Caco-2 (cell line): ENCODE measurements around the gene IFI16. TPM values are rescaled to one million over a fixed set of nuclear protein-coding genes. Genes with fewer than 3 reads are reported as not detected.
"Not testable (repeated sequence)": the region's sequence is repeated elsewhere in the genome, so short reads cannot be mapped to it uniquely, and the experiment has no call there.

Experiments
- BruUV-seq: library from RNA; stranded (reverse); fragments of 400-500 nt; replicated peaks from 2 replicates; lab custom pipeline; 2021; lab: Mats Ljungman, UMichigan
- CTCF ChIA-PET: fragments of 300-600 bp; sonication (Branson Sonifier 250); formaldehyde crosslinking; loops from one replicate; lab custom pipeline; 2022; ENCODE audit warnings: antibody characterized with exemption; lab: Charles Lee
- POLR2A ChIA-PET: fragments of 300-600 bp; sonication (Branson Sonifier 250); formaldehyde crosslinking; loops from one replicate; lab custom pipeline; 2022; ENCODE audit warnings: antibody characterized with exemption; lab: Charles Lee
- DNase-seq, 2 experiments: peaks; one replicate each; pipeline versions ENCODE4 v3.0.0 to v3.0.0-alpha.2; 2020 to 2022
- H3K27me3 ChIP-seq: replicated peaks from 2 replicates; pipeline ENCODE4 v1.6.0; 2011; ENCODE audit warnings: low read length; ENCODE audit not compliant: control insufficient read depth, insufficient read depth
- H3K36me3 ChIP-seq: 2 replicates; pipeline ENCODE4 v1.5.1; 2011; ENCODE audit warnings: low read length; ENCODE audit not compliant: control insufficient read depth, insufficient read depth
- H3K4me1 ChIP-seq: fragments of 250-450 bp; sonication (Bioruptor Pico); 2 replicates; pipeline ENCODE4 v1.5.1; 2020; ENCODE audit warnings: mild to moderate bottlenecking
- H3K4me3 ChIP-seq: 2 replicates; pipeline ENCODE4 v1.5.1; 2011; ENCODE audit warnings: low read depth, mild to moderate bottlenecking, control low read depth, low read length
- H3K9me3 ChIP-seq: fragments of 250-450 bp; sonication (Bioruptor Pico); 2 replicates; pipeline ENCODE4 v1.5.1; 2020; ENCODE audit warnings: mild to moderate bottlenecking, moderate library complexity
- H3K27ac Mint-ChIP-seq: one replicate; pipeline ENCODE4 v1.8.0; 2022; ENCODE audit warnings: mixed read lengths; ENCODE audit not compliant: unreplicated experiment
- H3K27me3 Mint-ChIP-seq: one replicate; pipeline ENCODE4 v1.8.0; 2022; ENCODE audit warnings: mixed read lengths; ENCODE audit not compliant: insufficient read depth, unreplicated experiment
- H3K36me3 Mint-ChIP-seq: one replicate; pipeline ENCODE4 v1.8.0; 2022; ENCODE audit warnings: mild to moderate bottlenecking, mixed read lengths; ENCODE audit not compliant: insufficient read depth, unreplicated experiment
- H3K4me1 Mint-ChIP-seq: one replicate; pipeline ENCODE4 v1.8.0; 2022; ENCODE audit warnings: low read depth, mixed read lengths; ENCODE audit not compliant: unreplicated experiment
- H3K4me3 Mint-ChIP-seq: one replicate; pipeline ENCODE4 v1.8.0; 2022; ENCODE audit warnings: mild to moderate bottlenecking, moderate library complexity, mixed read lengths; ENCODE audit not compliant: unreplicated experiment
- H3K9me3 Mint-ChIP-seq: one replicate; pipeline ENCODE4 v1.8.0; 2022; ENCODE audit warnings: mixed read lengths; ENCODE audit not compliant: unreplicated experiment
- intact Hi-C: fragments of 100-400 bp; cut with micrococcal nuclease; formaldehyde crosslinking; loops from one replicate; pipeline ENCODE4 v1.10.0; 2022; ENCODE audit not compliant: unreplicated experiment
- total RNA-seq: library from RNA; stranded (reverse); gene quantifications from 2 replicates; pipeline ENCODE4 v1.2.3, GENCODE V29; 2022
- TF ChIP-seq, protein P1 (sequence below), 2 experiments: fragments of 200-600 bp in 1 of 2; IDR thresholded peaks; 1 replicate in 1 of 2; 2 replicates in 1 of 2; pipeline versions ENCODE4 v1.5.1 to v1.8.0; 2011 to 2022; ENCODE audit warnings: antibody characterized with exemption in 1 of 2, control low read depth in 1 of 2, inconsistent platforms in 1 of 2, low read depth in 1 of 2, low read length in 1 of 2, mild to moderate bottlenecking in 1 of 2, moderate library complexity in 1 of 2; ENCODE audit not compliant: insufficient read depth in 1 of 2, severe bottlenecking in 1 of 2, unreplicated experiment in 1 of 2

The IFI16 gene
- total RNA-seq, 1 experiment from 2014 or later = not detected

- CTCF ChIA-PET = no interaction called here
- no TSS peak for BruUV-seq
Observed at GRCh38 chr1:159098596-159098995, 88.9 kb downstream of the IFI16 start.

DNA sequence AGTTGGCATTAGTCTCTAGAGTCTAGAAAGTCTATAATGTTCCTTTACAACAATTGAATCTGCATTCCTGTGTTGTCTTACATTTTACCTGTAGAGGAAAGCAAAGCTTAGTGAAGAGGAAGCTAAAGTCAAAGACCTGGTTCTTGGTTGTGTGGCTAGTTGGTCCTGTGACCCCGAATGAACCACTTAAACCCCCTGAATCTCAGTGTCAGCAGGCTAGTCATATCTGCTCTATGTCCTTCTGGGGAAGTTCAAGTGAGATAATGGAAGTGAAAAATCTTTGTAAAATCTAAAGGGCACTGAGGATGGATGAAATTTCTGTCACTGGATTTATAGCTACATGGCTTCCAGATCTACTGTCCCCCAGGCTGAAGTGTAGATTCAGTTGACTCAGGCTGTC lies 90.9 kb downstream of the IFI16 start:
- Mint-ChIP-seq H3K36me3 (no peaks in the 10 kb centered on the region), H3K4me3 (no peak overlapping the region), H3K27me3 (peaks cover 33% of the 10 kb centered on the region), H3K27ac (no peak overlapping the region), H3K9me3 (no peaks in the 10 kb centered on the region), H3K4me1 (no peaks in the 10 kb centered on the region)
- ChIA-PET CTCF (no interaction called here), POLR2A (no interaction called here)
- TF ChIP-seq, protein P1, sequence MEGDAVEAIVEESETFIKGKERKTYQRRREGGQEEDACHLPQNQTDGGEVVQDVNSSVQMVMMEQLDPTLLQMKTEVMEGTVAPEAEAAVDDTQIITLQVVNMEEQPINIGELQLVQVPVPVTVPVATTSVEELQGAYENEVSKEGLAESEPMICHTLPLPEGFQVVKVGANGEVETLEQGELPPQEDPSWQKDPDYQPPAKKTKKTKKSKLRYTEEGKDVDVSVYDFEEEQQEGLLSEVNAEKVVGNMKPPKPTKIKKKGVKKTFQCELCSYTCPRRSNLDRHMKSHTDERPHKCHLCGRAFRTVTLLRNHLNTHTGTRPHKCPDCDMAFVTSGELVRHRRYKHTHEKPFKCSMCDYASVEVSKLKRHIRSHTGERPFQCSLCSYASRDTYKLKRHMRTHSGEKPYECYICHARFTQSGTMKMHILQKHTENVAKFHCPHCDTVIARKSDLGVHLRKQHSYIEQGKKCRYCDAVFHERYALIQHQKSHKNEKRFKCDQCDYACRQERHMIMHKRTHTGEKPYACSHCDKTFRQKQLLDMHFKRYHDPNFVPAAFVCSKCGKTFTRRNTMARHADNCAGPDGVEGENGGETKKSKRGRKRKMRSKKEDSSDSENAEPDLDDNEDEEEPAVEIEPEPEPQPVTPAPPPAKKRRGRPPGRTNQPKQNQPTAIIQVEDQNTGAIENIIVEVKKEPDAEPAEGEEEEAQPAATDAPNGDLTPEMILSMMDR (IDR thresholded peaks at IDR 0.05; ENCODE audit: insufficient read depth in 1 of 2, low read depth in 1 of 2, low read length in 1 of 2, severe bottlenecking in 1 of 2, unreplicated experiment in 1 of 2) = no peak
- intact Hi-C loops = no loop called here
- no peak for DNase-seq
- Histone ChIP-seq H3K4me1 (no peaks in the 10 kb centered on the region), H3K4me3 (no peak overlapping the region), H3K36me3 (no peaks in the 10 kb centered on the region), H3K9me3 (no peaks in the 10 kb centered on the region), H3K27me3 (no peaks in the 10 kb centered on the region; the same call in 1 of the 2 replicates)
- no TSS peak for BruUV-seq

More at GRCh38 chr1:159098596-159098995, 88.9 kb downstream of the IFI16 start:
- Mint-ChIP-seq H3K27ac (no peak overlapping the region), H3K4me3 (no peak overlapping the region), H3K9me3 (no peaks in the 10 kb centered on the region), H3K4me1 (no peaks in the 10 kb centered on the region), H3K36me3 (no peaks in the 10 kb centered on the region), H3K27me3 (peaks cover 32% of the 10 kb centered on the region)
- intact Hi-C loops = no loop called here
- H3K9me3 ChIP-seq = no peaks in the 10 kb centered on the region
- H3K36me3 ChIP-seq = no peaks in the 10 kb centered on the region
- DNase-seq = no peak
- no peaks in the 10 kb centered on the region; the same call in 1 of the 2 replicates for H3K27me3 ChIP-seq
- H3K4me3 ChIP-seq = no peak overlapping the region
- H3K4me1 ChIP-seq = no peaks in the 10 kb centered on the region
- TF ChIP-seq, protein P1 (IDR thresholded peaks at IDR 0.05; ENCODE audit: insufficient read depth in 1 of 2, low read depth in 1 of 2, low read length in 1 of 2, severe bottlenecking in 1 of 2, unreplicated experiment in 1 of 2) = no peak
- POLR2A ChIA-PET = no interaction called here

- BruUV-seq, intact Hi-C loops: not testable (repeated sequence)
Observed at GRCh38 chr1:159103021-159103420, 93.3 kb downstream of the IFI16 start.

More at GRCh38 chr1:159103021-159103420, 93.3 kb downstream of the IFI16 start:
- DNase-seq, H3K4me1 Mint-ChIP-seq, POLR2A ChIA-PET, H3K4me3 Mint-ChIP-seq, H3K27ac Mint-ChIP-seq, CTCF ChIA-PET, H3K4me1 ChIP-seq, H3K36me3 ChIP-seq, H3K9me3 ChIP-seq, H3K36me3 Mint-ChIP-seq, H3K9me3 Mint-ChIP-seq, H3K4me3 ChIP-seq, H3K27me3 ChIP-seq: not testable (repeated sequence)
- peaks cover 29% of the 10 kb centered on the region for H3K27me3 Mint-ChIP-seq

Other genes with a start within 250 kb of the IFI16 start
- not detected in 2 replicates for gene OR6N1, start 237.7 kb upstream of the IFI16 start, total RNA-seq
- not detected in 2 replicates for gene OR6N2, start 228.7 kb upstream of the IFI16 start, total RNA-seq
- gene MNDA, start 178.6 kb upstream of the IFI16 start, total RNA-seq = not detected in 2 replicates
- gene PYHIN1, start 78.4 kb upstream of the IFI16 start, total RNA-seq = not detected in 2 replicates
- not detected in 2 replicates for gene AIM2, start 66.9 kb downstream of the IFI16 start, total RNA-seq
- gene CADM3, start 161.7 kb downstream of the IFI16 start, total RNA-seq = not detected in 2 replicates
- not detected in 2 replicates for gene ACKR1, start 195.0 kb downstream of the IFI16 start, total RNA-seq